CD4-positive, alpha-beta T cell treated with Interleukin-15 for 4 hours (primary cell): ENCODE results near the gene GRID2.

Source experiments
- DNase-seq: peaks from one replicate; pipeline ENCODE4 v3.0.0-alpha.2; 2020; ENCODE audit warnings: low spot score

The GRID2 gene

DNA sequence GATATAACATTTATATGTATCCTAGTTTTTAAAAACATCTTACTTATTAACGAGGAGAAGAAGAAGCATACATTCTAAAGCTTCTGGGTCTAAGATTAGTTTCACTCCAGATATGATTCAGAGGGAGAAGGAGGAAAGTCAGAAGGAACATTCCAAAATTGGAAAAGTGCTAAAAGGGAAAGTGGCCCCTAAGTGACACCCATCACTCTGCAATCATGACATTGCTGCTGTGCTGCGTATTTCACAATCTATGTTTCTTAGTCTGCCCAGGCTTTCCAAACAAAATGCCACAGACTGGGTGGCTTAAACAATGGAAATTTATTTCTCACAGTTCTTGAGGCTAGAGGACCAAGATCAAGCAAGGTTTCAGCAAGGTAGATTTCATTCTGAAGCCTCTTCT is 1452.3 kb downstream of the GRID2 start:
- DNase-seq = no peak

DNA sequence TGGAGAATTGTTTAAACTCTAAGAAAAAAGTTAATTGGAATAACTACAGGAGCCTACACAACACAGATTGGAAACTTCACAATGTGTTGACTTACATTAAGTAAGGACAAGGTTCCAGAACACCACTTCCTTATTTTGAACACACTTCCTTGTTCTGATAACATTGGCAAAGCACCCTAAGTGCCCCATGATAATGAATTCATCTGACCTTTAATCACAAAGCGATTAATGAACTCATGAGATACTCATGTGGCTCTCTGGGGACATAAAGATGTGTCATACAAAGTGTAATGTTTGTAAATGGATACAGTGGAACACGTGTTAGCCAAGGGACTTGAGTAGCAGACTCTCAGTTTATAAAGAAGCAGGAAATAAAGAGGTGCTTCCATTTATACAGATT is 1455.7 kb downstream of the GRID2 start:
- DNase-seq = no peak

DNA sequence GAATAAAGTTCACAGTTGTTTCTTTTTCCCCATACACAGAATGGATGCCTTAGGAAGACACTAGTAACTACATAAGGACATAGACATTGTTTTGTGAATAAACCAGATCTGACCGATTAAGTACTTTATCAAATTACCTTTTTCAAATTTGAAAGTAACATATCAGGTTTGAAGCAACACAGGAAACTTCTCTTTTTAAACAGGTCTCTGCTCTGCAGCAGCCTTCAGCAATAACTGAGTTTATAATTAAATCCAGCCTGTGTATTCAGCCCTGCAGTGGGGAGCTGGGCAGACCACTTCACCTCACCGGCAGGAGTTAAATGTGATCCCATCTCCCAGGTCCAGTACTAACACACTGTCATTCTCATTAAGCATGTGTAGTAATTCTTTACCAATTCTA is 1456.5 kb downstream of the GRID2 start:
- no peak for DNase-seq

DNA sequence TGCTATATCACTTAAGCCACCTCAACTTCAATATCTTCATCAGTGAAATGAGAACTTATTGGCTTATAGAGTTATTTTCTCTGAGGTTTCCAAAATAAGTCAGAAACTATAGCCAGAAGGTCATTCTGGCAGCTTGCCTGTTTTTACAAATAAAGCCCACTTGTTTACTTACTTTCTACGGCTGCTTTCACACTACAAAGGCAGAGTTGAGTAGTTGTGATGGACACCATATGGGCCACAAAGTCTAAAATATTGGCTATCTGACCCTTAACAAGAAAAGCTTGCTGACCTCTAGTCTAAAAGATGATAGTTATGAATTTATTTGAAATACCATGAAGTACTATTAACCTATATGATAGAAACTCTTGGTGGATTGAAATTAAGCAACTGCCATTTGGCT is 1457.5 kb downstream of the GRID2 start:
- DNase-seq = no peak

DNA sequence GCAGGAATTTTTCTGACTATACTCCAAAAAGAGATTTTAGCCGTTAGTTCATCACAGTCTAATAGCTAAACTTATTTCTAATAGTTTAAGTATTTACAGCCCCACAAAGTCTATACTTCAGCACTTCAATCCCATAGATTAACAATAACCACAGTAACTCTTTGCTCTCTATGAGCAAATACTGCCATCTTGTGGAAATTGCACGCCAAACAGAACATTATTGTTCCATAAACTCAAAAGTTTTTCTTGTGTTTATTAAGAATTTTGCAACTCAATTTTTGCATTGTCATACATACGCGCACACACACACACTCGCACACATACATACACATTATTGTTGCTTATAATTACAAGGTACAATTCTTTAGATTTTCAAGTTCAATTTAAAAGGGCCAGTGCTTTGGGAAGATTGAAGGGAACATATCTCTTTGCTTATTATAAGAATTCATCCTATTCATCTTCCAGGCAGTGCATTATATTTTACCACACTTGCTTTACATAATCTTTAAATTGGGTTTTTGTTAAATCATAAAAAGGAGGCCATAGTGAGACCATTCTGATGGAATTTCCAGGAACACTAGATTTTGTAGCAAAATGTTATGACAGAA is 1461.0 kb downstream of the GRID2 start:
- peak; percentile 3 for DNase-seq

DNA sequence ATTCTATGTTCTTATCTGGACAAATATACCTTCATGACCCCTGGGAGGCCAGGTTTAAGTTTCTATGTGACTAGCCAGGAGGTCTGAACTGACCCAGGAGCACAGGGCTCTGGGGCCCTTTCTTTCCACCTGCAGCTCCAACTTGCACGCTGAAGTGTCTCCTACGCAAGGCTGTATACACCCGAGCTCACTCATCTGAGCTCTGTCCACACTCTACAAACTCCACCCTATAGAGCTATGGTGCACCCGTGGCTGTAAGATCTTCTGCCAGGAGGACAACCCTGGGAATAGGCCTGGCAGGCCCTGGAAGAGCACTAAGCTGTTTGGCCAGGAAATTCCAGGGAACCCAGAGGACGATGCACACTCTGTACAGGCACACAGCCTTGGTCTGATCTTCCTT is 1464.2 kb downstream of the GRID2 start:
- no peak for DNase-seq

DNA sequence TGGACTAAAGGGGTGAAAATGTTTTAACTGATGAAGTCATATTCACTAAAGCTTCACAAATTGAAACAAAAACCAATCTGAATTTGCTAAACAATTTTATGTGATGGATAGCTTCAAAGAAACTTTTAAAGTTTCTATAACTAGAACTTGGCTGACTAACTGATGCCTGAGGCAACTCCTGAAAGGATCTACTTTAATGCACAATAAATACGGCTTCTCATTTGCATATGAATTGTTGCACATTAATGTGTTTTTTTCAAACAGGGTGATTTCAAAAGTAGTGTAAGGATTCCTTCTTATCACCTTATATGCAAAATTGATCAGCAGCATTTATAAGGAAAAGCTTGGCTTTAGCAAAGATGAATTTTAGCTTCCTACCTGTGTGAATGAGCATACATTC is 1466.4 kb downstream of the GRID2 start:
- no peak for DNase-seq

DNA sequence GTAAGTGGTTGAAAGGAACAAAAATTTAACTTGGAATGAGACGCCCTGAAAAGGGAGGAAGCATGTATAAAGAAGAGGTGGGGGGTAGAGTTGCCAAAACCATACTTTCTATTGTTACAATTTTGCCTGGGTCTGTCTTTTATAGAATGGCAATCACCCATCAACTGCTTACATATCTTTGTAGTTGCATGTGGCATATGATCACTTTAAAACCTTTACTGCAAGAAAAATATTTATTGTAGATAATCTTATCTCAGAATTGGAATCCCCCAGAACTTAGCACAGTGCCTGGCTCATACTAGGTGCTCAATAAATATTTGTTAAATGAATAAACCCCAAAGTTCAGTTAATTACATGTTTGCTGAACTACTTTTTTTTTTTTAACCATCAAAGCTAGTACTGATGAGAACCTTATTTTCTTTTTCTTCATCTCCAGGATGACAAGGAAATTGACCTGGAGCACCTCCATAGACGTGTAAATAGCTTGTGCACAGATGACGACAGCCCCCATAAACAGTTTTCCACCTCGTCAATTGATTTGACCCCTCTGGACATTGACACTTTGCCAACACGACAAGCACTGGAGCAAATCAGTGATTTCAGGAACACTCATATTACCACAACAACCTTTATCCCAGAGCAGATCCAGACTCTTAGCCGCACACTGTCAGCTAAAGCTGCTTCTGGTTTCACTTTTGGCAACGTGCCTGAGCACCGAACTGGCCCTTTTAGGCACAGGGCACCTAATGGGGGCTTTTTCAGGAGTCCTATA is 1468.1 kb downstream of the GRID2 start:
- DNase-seq = no peak

DNA sequence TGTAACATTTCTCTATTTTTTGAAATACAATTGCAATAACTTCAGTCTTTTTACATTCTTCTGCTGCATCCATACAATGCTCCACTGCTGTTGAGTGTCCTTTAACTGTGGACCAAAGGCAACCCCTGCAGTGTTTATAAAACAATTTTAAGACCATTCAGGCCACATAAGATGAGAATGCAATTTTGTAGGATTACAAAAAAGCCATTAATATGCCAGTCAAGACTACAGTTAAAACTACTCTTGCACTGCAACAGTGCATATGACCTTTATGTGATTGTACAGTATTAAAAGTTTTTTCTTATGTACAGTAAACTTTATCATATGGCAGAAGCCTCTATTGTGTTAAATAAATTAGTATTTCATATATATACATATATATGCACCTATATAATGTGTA is 1469.1 kb downstream of the GRID2 start:
- DNase-seq = no peak

DNA sequence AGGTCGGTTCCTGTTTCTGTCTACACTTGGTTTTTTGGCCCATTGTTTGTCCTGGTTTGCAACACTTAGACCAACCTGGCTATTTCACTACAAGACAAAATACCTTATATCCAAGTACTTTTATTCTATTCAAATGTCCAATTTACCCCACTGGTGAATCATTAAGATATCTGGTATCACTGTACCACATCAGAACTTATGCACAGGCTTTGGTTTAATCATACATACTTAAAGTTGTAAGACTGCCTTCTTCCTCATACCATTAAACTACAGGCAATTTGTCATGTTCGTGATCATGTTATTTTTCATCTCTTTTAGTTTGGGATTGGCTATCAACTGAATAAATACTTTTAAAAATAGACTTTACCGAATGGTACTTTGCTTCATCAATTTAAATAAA is 1471.8 kb downstream of the GRID2 start:
- DNase-seq = no peak

DNA sequence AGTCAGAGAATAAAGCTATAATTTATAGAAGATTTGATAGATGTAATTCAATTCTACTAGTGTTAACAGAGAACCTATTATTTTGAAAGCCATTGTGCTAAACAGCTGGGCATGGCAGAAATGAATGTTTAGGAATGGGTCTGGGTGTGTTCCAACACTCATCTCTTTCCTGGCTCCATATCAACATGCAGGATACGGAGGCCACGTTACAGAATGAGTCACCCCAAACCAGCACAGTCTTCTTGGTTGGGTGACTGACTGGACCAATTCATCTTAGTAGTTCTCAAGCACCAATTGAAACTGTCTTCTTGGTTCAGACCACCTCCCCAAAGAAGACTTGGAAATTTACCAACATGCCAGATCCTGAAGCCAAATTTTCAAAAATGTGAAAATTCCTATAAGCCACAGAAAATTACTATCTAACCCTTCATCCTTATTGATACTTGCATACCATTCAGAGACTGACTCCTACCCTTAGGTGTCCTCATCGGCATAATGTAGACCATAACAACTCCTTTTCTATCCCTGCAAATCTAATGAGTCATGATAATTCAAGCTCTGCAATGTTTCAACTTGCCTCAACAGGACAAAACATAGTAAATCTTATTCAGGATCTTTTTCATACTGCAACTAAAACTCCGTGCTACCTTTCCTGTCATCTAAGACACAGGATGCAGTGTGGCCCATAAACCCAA is 1472.8 kb downstream of the GRID2 start:
- no peak for DNase-seq

DNA sequence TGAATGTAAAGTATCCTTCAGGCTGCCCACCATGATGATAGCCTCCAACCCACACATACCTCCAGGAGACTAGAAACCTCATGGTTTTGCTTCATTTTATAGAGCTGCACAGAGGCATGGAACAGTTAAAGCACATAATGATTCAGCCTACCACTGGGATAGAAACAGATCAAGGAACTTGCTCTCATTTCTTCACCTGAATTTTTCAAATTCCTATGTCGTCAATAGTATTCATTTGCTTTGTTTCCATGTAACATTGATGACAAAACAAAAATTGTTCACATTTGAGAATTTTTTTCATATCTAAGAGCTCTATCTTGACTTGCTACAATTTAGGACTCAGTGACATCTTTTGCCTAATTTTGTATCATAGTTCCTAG is 1473.3 kb downstream of the GRID2 start:
- no peak for DNase-seq

DNA sequence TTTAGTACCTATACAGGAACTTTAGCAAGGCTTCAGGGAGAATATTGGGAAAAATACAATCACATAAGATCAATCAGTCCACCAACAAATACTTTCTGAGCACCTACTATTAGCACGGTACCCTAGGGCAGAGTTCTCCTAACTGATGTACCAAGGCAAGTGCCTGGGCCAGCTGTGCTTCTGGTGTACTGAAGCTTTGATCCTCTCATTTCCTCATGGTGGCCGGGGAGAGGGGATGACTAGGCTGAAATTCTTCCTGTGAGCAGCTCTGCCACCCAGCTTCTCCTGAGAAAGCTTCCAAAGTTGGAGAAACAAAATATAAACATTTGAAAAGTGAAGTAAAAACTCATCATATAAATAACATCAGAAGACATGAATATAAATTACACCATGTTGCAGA is 1475.5 kb downstream of the GRID2 start:
- no peak for DNase-seq

DNA sequence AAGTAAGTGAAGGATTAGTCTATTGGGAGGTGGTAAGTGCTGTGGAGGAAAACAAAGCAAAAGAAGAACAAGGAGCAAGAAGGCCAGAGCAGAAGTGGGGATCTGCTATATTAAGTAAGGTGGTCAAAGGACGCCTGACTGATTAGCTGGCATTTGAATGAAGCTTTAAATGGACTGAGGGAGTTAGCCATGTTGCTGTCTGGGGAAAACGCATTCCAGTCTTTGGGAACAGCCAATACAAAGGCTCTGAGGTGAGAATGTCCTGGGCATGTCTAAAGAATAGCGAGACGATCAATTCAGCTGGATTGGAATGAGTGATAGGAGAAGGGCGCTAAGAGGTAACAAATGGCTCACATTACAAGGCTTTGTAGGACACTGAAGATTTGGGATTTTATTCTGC is 1476.3 kb downstream of the GRID2 start:
- no peak for DNase-seq

DNA sequence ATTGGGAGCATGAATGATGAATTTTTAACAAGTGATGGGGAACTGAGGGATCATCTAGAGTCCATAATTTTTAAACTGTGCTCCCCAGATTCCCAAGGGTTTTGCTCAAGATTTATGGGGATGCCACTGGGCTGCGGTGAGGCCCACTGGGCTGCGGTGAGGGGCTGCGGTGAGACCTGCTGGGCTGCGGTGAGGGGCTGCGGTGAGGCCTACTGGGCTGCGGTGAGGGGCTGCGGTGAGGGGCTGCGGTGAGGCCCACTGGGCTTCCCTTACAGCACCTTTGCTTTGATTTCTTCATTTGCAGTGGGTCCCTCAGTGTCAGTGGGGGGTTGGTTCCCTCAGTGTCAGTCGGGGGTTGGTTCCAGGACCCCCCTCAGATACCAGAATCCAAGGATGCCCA is 1477.4 kb downstream of the GRID2 start:
- no peak for DNase-seq

DNA sequence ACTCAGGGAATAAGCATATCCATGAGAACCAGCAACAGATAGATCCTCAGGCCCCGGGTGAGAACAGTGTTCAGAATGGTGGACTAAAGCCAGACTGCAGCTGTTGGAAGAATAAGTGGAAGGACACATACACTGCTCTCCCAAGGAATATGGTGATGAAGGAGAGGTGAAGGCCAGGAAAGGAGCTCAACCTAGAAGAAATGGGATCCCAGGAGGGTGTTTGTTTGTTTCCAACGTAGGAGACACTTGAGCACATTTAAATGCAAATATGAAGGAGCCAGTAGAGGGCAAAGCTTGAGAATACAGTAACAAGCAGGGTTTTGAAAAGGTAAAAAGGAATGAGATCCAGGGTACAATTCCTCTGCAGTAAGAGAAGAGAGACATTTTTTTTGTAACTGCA is 1482.4 kb downstream of the GRID2 start:
- DNase-seq = no peak

DNA sequence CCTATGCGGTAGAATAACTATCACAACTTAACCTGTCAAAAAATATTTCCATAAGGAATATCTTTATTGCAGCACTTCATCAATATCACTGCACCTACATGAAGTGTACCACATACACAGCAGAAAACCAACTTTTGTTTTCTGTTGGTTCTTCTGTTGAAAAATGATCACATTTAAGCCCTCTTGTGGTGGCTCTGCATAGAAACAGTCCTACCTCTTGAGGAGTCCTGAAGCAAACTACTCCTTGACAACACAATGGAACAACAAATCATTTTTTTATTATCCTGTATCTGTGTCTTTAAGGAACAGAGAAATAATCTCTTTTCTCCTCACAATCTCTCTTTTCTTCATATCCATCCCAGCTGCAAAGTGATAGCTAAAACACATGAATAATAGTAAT is 1484.9 kb downstream of the GRID2 start:
- DNase-seq = no peak

DNA sequence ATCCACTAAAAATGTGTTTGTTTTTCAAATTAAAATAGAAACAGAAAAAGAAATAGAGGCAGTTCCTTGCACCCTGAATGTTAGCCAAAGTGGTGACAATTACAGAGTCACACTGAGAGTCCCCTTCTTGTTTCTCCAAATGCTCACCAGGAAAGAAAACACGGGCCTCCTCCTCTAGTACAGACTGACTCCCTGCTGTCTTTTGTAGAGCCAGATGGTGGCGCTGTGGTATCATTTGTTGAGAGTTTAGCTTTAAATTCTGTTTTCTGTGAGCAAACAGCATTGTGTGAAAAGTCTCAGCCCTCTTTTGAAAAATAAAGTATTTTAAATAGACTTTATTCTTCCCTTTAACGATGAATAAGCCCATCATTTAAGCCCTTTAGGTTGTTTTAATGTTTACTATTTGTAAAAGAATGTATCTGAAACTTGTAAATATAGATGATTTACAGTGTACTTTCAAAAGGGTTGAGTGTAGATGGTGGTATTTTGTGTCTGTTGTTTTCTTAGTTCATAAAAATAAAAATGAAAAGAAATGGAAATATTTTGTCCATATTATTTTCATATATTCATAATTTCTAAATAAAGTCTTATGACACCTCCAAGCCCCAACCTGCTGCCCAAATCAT is 1487.9 kb downstream of the GRID2 start:
- DNase-seq = peak; percentile 2

DNA sequence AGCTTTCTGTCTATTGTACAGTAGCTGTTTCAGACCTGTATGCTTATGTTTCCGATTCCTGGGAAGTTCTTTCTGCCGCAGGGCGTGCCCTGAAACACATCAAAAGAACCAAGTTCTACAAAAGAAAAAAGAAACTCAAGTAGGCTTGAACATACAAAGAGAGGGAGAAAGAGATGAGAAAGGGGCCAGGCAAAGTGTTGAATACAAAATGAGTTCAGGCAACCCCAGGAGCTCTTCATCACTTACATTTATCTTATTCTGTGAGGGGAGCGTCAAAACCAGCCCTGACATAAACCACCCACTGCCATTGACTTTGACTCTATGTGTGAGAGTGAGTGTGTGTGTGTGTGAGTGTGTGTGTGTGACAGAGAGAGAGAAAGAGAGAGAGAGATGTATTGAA is 1498.3 kb downstream of the GRID2 start:
- DNase-seq = no peak

DNA sequence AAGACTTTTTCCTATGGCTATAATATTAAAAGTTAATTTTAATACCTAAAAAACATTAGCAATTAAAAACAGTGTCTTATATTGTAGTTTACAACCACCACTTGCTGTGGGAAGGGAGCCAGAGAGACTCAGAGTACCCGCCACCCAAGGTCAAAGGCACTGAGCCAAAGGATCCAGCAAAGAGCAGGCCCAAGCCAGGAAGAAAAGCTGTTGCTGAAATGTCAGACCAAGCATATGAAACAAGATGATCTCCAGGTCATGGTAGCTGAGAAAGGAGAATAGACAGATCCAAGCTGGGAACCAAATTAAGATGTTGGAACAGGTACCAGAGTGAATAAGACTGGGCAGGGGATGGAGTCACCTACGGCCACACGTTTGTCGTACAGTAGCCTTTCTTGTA is 1506.0 kb downstream of the GRID2 start:
- no peak for DNase-seq

DNA sequence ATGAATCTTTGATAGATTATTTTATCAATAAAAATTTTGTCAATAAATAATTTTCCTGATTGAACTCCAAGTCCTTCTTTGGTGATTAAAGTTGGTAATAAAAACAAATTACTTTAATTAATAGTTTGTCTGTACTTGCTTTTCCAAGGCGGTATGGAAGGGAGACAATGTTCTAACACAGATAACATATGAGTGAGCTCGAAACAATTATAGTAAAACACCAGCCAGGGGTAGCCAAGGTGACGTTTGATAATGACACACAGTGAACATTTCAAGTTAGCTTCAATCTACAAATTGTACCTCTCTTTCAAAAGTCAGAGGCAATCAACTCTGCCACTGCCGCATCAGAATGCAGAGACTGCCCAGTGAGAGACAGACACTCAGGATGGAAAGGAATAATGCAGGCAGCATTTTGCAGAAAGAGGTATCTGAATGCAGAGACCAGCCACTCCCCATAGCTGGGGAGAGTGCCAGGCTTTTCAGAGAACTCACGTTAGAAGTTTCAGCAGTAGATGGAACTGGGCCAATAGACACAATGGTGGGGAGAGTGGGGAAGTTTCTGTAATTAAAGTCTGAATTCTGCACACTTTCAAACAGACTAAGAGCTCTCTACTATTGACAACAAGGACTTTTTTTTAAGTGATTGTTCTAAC is 1506.7 kb downstream of the GRID2 start:
- no peak for DNase-seq

DNA sequence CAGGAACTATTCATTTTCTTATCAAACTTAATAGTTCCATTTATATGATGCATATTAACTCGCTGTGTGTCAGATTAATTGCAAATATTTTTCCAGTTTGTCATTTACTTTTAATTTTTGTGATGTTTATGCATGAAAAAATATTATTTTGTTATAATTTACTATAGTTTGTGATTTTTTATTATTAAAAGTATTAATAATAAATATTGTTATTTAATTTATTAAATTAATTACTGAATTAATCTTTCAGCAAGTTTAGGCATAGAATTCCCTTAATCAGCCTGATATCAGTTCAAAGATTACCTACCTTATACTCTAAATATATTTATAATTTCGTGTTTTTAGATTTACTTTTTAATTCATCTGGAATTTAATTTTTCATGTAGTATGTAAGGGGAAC is 1509.3 kb downstream of the GRID2 start:
- DNase-seq = no peak

DNA sequence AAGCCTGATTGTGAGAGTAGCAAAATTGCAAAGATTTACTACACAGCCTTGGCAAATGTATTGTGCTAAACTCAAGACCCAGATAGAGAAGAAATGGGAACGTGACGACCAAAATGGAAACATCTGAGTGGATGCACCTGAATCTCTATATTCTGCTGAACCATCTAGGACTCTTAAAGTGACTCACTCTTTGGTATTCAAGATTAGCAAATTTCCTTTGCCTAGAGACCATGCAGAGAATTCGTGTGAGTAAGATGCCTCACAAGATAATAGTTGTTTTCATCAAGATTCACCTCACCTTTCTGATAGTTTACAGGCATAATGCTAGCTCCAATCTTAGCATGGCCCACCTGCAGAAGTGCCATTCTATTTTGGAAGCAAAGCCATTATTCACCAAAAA is 1510.4 kb downstream of the GRID2 start:
- DNase-seq = no peak
